Stimulated activated naive CD8-positive, alpha-beta T cell treated with anti-CD3 and anti-CD28 coated beads, Interleukin-15, Interleukin-2, amounts not matched to agents 100 U/mL and 50 U/mL, for 24 hours (primary cell): ENCODE results near the gene PRSS1.

ENCODE experiments used
- ATAC-seq: fragments of 150-1000 bp; cut with Tn5 transposase; one replicate; pipeline ENCODE4 v1.10.0; 2021
- DNase-seq: peaks from one replicate; pipeline ENCODE4 v3.0.0; 2021

PRSS1 gene

DNA sequence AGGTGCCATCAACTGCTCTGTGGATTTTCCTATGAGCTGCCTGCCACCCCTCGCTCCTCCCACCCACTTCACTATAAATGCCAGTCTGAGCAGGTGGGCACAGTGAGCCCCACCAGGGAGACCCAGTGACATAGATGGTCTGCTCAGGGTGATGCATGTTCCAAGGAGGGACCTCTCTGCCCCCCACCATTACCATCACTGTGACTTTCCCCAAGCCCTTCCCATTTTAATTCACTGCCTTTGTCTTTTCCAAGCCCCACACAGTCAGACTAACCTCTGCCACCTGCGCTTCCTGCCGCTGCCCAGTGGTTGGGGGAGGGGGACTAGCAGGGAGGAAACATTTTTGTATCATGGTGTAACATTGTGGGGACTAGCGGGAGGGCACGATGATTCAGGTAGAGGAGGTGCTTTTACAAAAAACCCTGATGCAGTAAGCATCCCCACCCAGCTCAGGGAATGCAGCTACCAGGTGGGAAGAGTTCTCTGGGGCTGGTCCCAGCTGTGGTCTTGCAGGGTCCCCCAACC lies 46.1 kb downstream of the PRSS1 start:
- ATAC-seq: peak; percentile 48
- DNase-seq: peak; percentile 60

DNA sequence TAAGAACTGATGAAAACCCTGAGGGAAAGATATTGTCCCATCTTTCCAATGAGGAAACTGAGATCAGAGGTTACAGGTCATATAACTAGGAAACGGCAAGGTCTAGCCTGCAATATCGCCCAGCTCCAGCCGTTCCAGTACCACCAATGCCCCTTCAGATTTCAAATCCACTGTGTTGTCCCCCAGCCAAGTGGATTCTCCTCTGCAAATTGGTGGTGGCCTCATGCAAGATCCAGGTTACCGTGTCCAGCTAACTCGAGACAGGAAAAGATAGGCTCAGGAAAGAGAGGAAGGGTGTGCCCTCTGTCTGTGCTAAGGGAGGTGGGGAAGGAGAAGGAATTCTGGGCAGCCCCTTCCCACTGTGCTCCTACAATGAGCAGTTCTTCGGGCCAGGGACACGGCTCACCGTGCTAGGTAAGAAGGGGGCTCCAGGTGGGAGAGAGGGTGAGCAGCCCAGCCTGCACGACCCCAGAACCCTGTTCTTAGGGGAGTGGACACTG lies 46.8 kb downstream of the PRSS1 start:
- ATAC-seq (no peak), DNase-seq (no peak)

DNA sequence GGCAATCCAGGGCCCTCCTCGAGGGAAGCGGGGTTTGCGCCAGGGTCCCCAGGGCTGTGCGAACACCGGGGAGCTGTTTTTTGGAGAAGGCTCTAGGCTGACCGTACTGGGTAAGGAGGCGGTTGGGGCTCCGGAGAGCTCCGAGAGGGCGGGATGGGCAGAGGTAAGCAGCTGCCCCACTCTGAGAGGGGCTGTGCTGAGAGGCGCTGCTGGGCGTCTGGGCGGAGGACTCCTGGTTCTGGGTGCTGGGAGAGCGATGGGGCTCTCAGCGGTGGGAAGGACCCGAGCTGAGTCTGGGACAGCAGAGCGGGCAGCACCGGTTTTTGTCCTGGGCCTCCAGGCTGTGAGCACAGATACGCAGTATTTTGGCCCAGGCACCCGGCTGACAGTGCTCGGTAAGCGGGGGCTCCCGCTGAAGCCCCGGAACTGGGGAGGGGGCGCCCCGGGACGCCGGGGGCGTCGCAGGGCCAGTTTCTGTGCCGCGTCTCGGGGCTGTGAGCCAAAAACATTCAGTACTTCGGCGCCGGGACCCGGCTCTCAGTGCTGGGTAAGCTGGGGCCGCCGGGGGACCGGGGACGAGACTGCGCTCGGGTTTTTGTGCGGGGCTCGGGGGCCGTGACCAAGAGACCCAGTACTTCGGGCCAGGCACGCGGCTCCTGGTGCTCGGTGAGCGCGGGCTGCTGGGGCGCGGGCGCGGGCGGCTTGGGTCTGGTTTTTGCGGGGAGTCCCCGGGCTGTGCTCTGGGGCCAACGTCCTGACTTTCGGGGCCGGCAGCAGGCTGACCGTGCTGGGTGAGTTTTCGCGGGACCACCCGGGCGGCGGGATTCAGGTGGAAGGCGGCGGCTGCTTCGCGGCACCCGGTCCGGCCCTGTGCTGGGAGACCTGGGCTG lies 47.5 kb downstream of the PRSS1 start:
- ATAC-seq: no peak
- no peak for DNase-seq

DNA sequence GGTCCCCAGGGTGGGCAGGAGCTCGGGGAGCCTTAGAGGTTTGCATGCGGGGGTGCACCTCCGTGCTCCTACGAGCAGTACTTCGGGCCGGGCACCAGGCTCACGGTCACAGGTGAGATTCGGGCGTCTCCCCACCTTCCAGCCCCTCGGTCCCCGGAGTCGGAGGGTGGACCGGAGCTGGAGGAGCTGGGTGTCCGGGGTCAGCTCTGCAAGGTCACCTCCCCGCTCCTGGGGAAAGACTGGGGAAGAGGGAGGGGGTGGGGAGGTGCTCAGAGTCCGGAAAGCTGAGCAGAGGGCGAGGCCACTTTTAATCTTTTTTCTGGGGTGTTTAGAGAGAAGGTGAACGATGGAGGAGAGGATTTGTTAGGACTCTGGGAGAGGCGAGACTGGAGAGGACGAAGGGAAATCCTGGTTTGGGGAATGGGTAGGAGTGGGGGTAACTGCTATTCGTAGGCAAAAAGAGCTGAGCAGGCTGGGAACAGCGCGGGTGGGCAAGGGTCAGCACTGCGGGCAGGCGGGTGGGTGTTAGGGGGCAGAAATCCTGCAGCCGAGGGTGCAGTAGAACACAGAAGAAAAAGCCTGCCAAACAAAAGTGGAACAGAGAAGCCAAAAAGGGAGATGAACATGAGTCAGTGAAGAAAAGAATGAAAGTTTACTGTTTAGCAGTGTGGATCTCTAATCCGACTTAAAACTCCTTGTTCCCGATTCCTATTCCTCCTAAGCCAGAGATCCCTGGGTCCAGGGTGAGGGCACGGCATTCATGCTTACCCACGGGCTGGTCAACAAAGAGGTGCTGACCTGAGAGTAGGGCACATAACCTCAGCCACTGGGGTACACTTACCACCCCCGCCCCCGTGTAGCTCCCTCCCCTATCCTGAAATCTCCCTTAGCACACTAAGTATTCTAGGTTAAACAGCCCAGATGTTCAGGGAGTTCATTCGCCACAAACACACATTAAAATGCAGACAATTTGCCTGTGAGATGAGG lies 48.4 kb downstream of the PRSS1 start:
- peak; percentile 58 for DNase-seq

DNA sequence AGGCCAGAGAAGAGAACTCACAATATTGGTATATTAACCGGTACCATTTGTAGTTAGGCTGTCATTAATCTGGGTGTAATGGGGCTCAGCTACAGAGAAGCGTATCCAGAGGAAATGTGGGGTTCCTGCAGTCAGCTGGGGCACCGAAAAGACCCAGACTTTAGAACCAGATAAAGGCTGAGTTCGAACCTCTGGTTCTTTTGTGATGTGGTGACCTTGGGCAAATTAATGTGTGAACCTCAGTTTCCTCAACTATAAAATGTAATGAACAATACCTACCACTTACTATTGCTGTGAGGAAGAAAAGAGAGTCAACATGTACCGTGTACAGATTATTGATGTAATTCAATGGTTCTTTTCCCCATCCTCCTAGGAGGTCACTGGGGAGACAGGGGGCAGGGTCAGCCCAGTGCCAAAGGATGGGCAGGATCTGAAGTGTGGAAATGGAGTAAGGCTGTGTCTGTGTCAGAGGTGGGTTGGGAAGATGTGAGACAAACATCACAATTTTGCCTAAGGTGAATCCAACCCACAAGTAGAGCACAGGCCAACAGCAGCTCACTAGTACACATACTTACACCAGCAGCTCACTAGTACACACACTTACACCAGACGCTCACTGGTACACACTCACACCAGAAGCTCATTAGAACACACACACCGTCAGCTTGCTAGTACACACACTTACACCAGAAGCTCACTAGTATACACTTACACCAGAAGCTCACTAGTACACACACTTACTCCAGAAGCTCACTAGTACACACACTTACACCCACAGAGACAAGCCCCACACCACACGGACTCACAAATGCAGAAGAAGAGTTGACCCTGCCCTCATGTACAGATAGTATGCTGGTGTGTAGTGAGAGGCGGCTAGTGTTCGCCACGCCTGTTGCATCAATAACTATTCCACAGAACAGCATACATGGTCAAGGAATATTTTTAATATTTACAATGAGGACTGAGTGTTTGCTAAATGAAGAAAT lies 49.5 kb downstream of the PRSS1 start:
- ATAC-seq (peak; percentile 29), DNase-seq (peak; percentile 42)

More for the DNA sequence above, 48.4 kb downstream of the PRSS1 start:
- ATAC-seq: peak; percentile 10

DNA sequence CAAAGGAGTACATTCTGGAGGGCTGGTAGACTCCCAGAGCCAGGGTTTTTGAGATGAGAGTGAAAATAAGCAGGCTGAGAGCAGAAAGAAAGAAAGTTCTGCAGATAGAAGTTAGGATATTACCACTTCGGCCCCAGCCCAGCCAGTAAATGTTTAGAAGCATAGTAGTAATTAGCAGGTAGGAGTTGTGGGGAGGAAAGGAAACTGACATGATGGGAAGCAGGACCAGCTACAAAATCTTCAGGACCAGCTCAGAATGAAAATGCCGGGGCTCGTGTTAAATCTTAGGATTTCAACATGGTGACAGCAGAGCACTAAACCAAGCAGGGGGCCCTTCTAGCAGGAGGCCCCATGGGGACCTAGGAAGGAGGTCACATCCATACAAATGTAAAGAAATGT lies 50.2 kb downstream of the PRSS1 start:
- DNase-seq (no peak), ATAC-seq (no peak)

DNA sequence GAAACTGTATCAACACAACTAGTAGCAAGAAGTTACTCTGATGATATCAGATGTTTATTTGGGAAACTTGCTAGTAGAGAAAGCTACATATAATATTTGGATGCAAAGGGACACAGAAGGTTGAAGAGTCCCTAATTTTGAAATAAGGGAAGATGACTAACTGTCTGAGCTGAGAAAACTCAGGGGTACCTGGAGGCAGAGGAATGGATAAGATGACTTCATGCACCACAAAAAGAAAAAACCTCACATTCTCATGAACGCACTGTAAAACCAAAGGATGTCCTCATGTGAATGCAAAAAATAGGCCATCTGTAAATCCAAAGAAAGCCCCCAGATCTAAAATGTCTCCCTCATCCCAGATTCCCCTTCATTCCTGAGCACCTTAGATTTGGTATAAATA lies 50.8 kb downstream of the PRSS1 start:
- ATAC-seq (peak; percentile 14), DNase-seq (no peak)

DNA sequence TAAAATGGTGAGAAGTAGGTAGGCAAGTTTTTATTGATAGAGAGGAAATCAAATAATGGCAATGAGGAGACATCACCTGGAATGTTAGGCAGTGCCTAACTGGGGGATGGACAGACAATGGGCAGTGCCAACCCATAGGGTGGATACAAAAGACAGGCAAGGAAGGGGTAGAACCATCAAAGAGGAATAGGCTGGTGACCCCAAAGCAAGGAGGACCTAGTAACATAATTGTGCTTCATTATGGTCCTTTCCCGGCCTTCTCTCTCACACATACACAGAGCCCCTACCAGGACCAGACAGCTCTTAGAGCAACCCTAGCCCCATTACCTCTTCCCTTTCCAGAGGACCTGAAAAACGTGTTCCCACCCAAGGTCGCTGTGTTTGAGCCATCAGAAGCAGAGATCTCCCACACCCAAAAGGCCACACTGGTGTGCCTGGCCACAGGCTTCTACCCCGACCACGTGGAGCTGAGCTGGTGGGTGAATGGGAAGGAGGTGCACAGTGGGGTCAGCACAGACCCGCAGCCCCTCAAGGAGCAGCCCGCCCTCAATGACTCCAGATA lies 51.5 kb downstream of the PRSS1 start:
- no peak for ATAC-seq

DNA sequence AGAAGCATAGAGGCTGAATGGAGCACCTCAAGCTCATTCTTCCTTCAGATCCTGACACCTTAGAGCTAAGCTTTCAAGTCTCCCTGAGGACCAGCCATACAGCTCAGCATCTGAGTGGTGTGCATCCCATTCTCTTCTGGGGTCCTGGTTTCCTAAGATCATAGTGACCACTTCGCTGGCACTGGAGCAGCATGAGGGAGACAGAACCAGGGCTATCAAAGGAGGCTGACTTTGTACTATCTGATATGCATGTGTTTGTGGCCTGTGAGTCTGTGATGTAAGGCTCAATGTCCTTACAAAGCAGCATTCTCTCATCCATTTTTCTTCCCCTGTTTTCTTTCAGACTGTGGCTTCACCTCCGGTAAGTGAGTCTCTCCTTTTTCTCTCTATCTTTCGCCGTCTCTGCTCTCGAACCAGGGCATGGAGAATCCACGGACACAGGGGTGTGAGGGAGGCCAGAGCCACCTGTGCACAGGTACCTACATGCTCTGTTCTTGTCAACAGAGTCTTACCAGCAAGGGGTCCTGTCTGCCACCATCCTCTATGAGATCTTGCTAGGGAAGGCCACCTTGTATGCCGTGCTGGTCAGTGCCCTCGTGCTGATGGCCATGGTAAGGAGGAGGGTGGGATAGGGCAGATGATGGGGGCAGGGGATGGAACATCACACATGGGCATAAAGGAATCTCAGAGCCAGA lies 52.5 kb downstream of the PRSS1 start:
- DNase-seq (no peak), ATAC-seq (no peak)

More for the DNA sequence above, 51.5 kb downstream of the PRSS1 start:
- no peak for DNase-seq

DNA sequence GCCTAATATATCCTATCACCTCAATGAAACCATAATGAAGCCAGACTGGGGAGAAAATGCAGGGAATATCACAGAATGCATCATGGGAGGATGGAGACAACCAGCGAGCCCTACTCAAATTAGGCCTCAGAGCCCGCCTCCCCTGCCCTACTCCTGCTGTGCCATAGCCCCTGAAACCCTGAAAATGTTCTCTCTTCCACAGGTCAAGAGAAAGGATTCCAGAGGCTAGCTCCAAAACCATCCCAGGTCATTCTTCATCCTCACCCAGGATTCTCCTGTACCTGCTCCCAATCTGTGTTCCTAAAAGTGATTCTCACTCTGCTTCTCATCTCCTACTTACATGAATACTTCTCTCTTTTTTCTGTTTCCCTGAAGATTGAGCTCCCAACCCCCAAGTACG lies 53.0 kb downstream of the PRSS1 start:
- ATAC-seq (no peak), DNase-seq (no peak)
